Transverse colon (tissue), 4 donors: ENCODE measurements around the gene PIMREG. TPM values are rescaled to one million over a fixed set of nuclear protein-coding genes. Genes with fewer than 3 reads are reported as not detected.

Experiments
- DNase-seq: peaks from one replicate; pipeline ENCODE4 v3.0.0-alpha.2; 2019
- H3K27ac ChIP-seq, 4 donors: fragments of 200-600 bp; sonication (generic); 2 replicates each; pipeline ENCODE4 v1.5.1; 2016 to 2018; ENCODE audit warnings: inconsistent platforms in 4 of 4
- H3K27me3 ChIP-seq: fragments of 200-600 bp; sonication (generic); 2 replicates; pipeline ENCODE4 v1.5.1; 2017; ENCODE audit warnings: inconsistent platforms
- H3K36me3 ChIP-seq, 4 donors: fragments of 200-600 bp; sonication (generic); 2 replicates each; pipeline ENCODE4 v1.5.1; 2017 to 2019; ENCODE audit warnings: inconsistent platforms in 4 of 4
- H3K4me1 ChIP-seq, 4 donors: fragments of 200-600 bp; sonication (generic); 2 replicates each; pipeline ENCODE4 v1.5.1; 2017 to 2020; ENCODE audit warnings: inconsistent platforms in 4 of 4
- H3K4me3 ChIP-seq, 4 donors: fragments of 200-600 bp; sonication (generic); 1 replicate in 1 of 4; 2 replicates in 3 of 4; pipeline versions ENCODE4 v1.5.1 to v1.6.1; 2017 to 2019; ENCODE audit warnings: inconsistent platforms in 4 of 4
- H3K9me3 ChIP-seq, 2 donors: fragments of 200-600 bp; sonication (generic); 2 replicates each; pipeline ENCODE4 v1.5.1; 2017 to 2019; ENCODE audit warnings: inconsistent platforms in 2 of 2
- EP300 ChIP-seq: sonication (generic); formaldehyde crosslinking; IDR thresholded peaks from one replicate; pipeline ENCODE4 v1.6.1; 2017; ENCODE audit warnings: antibody characterized with exemption, low read depth
- POLR2A ChIP-seq: fragments of 450-650 bp; IDR thresholded peaks from one replicate; pipeline ENCODE4 v1.6.1; 2016; ENCODE audit warnings: antibody characterized with exemption, mild to moderate bottlenecking, moderate library complexity
- POLR2AphosphoS5 ChIP-seq, 3 donors: sonication (generic); formaldehyde crosslinking; IDR thresholded peaks; one replicate each; pipeline ENCODE4 v1.6.1; 2016; ENCODE audit warnings: antibody characterized with exemption in 3 of 3
- WGBS, 2 donors: methylation state at CpG; one replicate each; pipeline ENCODE4 v1.1.5; 2018; ENCODE audit warnings: low coverage in 1 of 2; 5-methylcytosine and 5-hydroxymethylcytosine counted together
- in situ Hi-C, 4 donors: fragments of 200-750 bp; cut with MboI; loops; one replicate each; pipeline versions ENCODE4 v1.15.0 to v1.15.1; 2017; ENCODE audit warnings: low sequenced_read_pairs in 3 of 4, low pct_ligation_motif_present in 1 of 4, low pct_unique_long_range_greater_than_20kb in 1 of 4
- intact Hi-C: fragments of 100-400 bp; cut with DNase I; formaldehyde crosslinking; loops from one replicate; pipeline ENCODE4 v1.15.1; 2023; ENCODE audit warnings: low total_unique reads
- total RNA-seq, 4 donors: library from RNA; depleted of rRNA; stranded (reverse); fragments of >200 nt; gene quantifications; one replicate each; pipeline ENCODE4 v1.1.0, GENCODE V29; 2016
- TF ChIP-seq, protein P1 (sequence below), 5 experiments: fragments of 200-600 bp in 3 of 5; fragments of 450-650 bp in 2 of 5; sonication (generic) in 3 of 5; IDR thresholded peaks; 1 replicate in 2 of 5; 2 replicates in 3 of 5; pipeline ENCODE4 v1.5.1; 2016 to 2017; ENCODE audit warnings: antibody characterized with exemption in 5 of 5, inconsistent platforms in 3 of 5, mild to moderate bottlenecking in 2 of 5, moderate library complexity in 1 of 5

The PIMREG gene
- total RNA-seq, 4 donors from 2014 or later = 0.41 to 8.4 (median 0.79) TPM; not detected in 1

DNA sequence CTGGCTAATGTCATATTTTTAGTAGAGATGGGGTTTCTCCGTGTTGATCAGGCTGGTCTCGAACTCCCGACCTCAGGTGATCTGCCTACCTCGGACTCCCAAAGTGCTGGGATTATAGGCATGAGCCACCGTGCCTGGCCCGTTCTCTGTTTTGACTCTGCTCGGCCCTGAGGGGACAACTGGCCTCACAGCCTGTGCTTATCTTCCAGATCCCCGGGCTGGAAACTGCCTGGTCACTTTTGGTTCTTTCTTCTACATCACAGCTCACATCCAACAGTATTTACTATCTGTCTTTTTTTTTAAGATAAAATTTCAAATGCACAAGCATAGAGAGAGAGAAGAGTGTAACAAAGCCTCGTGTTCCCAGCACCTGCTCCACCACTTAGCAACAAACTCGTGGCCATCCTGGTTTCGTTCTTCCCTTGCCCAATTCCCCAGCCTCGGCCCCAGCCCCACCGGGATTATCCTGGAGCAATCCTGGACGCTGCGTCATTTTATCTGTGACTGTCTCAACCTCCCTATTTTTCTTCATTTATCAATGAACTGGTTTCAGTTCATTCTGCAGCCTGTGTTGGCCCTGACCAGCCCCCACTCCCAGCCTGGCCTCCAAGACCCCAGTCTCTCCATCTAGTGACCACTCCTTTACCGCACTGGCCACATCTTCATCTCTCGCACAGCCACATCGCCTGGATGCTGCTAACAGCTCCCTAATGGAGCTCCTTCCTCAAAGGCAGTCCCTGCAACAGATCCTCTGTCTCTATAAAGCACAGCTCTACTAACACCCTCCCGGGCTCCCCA lies 21.1 kb downstream of the PIMREG start:
- no peak for DNase-seq
- Histone ChIP-seq H3K4me1 (no peaks in the 10 kb centered on the region), H3K36me3 (no peaks in the 10 kb centered on the region), H3K4me3 (no peak overlapping the region), H3K27ac (no peak overlapping the region), H3K27me3 (no peaks in the 10 kb centered on the region), H3K9me3 (no peaks in the 10 kb centered on the region)
- in situ Hi-C loops = loop anchor here in 3 of 4 donors (25.0 kb wide), 1 partner anchor 172 kb away; the partner anchor contains the start of genes KIAA0753 (in 3 of the 3) and TXNDC17 (in 3 of the 3)
- intact Hi-C loops = no loop called here
- WGBS, 2 donors = 80 to 85% methylated on average over 8 to 19 of the region's 19 CpGs
- TF ChIP-seq, protein P1, sequence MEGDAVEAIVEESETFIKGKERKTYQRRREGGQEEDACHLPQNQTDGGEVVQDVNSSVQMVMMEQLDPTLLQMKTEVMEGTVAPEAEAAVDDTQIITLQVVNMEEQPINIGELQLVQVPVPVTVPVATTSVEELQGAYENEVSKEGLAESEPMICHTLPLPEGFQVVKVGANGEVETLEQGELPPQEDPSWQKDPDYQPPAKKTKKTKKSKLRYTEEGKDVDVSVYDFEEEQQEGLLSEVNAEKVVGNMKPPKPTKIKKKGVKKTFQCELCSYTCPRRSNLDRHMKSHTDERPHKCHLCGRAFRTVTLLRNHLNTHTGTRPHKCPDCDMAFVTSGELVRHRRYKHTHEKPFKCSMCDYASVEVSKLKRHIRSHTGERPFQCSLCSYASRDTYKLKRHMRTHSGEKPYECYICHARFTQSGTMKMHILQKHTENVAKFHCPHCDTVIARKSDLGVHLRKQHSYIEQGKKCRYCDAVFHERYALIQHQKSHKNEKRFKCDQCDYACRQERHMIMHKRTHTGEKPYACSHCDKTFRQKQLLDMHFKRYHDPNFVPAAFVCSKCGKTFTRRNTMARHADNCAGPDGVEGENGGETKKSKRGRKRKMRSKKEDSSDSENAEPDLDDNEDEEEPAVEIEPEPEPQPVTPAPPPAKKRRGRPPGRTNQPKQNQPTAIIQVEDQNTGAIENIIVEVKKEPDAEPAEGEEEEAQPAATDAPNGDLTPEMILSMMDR (IDR thresholded peaks at IDR 0.05) = no peak
- TF ChIP-seq EP300 (no peak), POLR2AphosphoS5 (IDR thresholded peaks at IDR 0.05) (no peak), POLR2A (no peak)

DNA sequence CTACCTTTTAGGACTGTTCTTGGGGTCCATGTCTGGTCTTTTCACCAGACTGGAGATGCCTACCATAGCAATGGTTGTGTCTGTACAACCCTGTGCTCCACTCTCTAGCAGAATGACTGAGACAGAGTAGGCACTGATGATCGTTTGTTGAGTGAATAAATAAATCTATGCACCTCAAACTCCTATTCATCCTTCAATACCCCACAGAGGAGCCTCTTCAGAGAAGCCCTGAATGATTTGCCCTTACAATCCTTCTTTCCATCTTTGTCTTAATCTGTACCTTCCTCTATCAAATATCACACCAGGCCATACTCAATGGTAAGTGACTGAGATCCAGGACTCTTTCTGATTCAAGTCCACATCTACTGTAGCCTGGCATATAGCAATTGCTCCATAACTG lies 23.3 kb downstream of the PIMREG start:
- DNase-seq = no peak
- in situ Hi-C loops (loop anchor here in 3 of 4 donors (25.0 kb wide), 1 partner anchor 170 kb away; the partner anchor contains the start of genes KIAA0753 (in 3 of the 3) and TXNDC17 (in 3 of the 3)), intact Hi-C loops (no loop called here)
- Histone ChIP-seq H3K9me3 (no peaks in the 10 kb centered on the region), H3K36me3 (no peaks in the 10 kb centered on the region), H3K4me1 (no peaks in the 10 kb centered on the region), H3K27me3 (no peaks in the 10 kb centered on the region), H3K4me3 (no peak overlapping the region), H3K27ac (no peak overlapping the region)
- TF ChIP-seq POLR2AphosphoS5 (IDR thresholded peaks at IDR 0.05) (no peak), EP300 (no peak), POLR2A (no peak)
- TF ChIP-seq, protein P1 (IDR thresholded peaks at IDR 0.05) = no peak
- WGBS, 2 donors = 74 to 100% methylated on average over 1 of the region's 1 CpG

DNA sequence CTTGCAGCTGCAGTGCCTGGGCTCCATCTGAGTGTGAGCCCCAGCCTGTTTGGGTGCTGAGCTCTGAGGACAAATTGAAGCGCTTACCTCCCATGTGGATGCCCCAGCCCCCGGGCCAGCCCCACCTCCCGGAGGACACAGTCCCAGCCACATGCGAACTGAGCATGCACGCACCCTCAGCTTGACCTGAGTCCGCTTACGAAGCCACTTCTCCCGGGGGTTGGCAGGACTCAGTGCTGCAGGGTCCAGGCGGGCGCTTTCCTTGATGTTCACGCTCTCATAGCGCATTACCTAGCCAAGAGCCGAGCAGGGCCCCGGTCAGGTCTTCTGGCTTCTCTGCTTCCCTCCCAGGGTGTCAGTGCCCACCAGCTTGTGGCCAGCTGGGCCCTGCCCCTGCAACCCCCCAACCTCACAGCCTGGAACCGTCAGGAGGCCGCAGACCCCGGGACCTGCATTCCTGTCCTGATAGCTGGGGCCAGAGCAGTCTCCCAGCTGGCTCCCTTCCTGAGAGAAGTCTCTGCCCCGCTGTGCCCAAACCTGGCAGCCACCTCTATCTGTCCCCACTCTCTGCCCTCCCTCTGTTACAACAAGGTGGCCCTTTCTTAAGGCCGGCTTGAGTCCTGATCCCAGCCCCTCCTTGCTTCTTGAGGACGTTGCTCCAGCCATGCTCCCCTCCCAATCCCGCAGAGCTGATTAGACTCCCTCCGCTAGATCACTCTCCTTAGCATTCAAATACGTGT lies 24.0 kb downstream of the PIMREG start:
- TF ChIP-seq, protein P1 (IDR thresholded peaks at IDR 0.05) = no peak
- no peak for TF ChIP-seq POLR2A
- TF ChIP-seq EP300 = no peak
- H3K36me3 ChIP-seq = no peaks in the 10 kb centered on the region
- peaks cover 0 to 3% (median 0%) of the 10 kb centered on the region in 4 donors for H3K4me1 ChIP-seq
- no peaks in the 10 kb centered on the region for H3K27me3 ChIP-seq
- DNase-seq = no peak
- H3K9me3 ChIP-seq = no peaks in the 10 kb centered on the region
- no peak overlapping the region for H3K27ac ChIP-seq
- intact Hi-C loops (no loop called here), in situ Hi-C loops (loop anchor here in 3 of 4 donors (25.0 kb wide), 1 partner anchor 169 kb away; the partner anchor contains the start of genes KIAA0753 (in 3 of the 3) and TXNDC17 (in 3 of the 3))
- WGBS, 2 donors = 89 to 92% methylated on average over 6 to 23 of the region's 23 CpGs
- no peak overlapping the region for H3K4me3 ChIP-seq

DNA sequence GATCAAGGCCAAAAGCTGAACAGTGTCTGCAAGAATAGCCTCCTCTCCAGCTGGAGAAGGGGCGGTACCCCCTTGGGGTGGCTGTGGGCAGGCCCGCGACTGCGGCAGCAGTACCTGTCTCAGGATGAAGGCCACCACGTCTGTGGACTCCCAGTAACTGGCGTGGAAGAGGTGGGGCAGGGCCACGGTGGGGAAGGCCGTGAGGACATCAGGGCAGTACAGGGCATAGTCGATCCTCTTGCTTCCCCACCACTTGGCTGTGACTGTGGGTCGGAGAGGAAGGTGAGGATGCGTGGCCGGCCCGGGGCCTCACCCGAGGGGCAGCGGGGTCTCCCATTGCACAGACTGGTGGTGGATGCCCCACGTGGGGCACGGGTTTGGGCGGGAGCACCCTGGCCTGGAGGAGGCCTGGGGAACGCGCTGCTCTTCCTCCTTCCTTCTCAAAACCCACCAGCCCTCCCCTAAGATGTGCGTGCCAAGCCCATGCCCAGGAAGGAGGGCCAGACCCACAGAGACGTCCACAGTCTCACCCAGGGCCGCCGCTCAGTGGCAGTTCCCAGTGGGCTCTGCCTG lies 26.0 kb downstream of the PIMREG start:
- Histone ChIP-seq H3K27me3 (no peaks in the 10 kb centered on the region), H3K27ac (no peak overlapping the region), H3K4me1 (peaks cover 0 to 3% (median 0%) of the 10 kb centered on the region in 4 donors), H3K4me3 (no peak overlapping the region), H3K36me3 (no peaks in the 10 kb centered on the region), H3K9me3 (no peaks in the 10 kb centered on the region)
- DNase-seq = no peak
- WGBS, 2 donors = 96% methylated on average over 24 of the region's 24 CpGs; no CpG with 5 or more reads in 1 of the 2 donors
- no peak for TF ChIP-seq EP300
- TF ChIP-seq, protein P1 (IDR thresholded peaks at IDR 0.05) = no peak
- TF ChIP-seq POLR2AphosphoS5 (IDR thresholded peaks at IDR 0.05) = no peak
- no peak for TF ChIP-seq POLR2A
- intact Hi-C loops (loop anchor here (10.0 kb wide), 2 partner anchors 95 to 145 kb away; no protein-coding TSS in a partner anchor), in situ Hi-C loops (loop anchor here in 3 of 4 donors (25.0 kb wide), 1 partner anchor 167 kb away; the partner anchor contains the start of genes KIAA0753 (in 3 of the 3) and TXNDC17 (in 3 of the 3))
